Uterus (tissue), 4 donors: Measurements from ENCODE around the gene PIP5K1C. TPM values are rescaled to one million over a fixed set of nuclear protein-coding genes. Genes with fewer than 3 reads are reported as not detected.
"Not testable (repeated sequence)": the region's sequence is repeated elsewhere in the genome, so short reads cannot be mapped to it uniquely, and the experiment has no call there.

ENCODE experiments used
- DNase-seq, 2 donors: peaks; one replicate each; pipeline ENCODE4 v3.0.0-alpha.2; 2019 to 2020
- H3K27ac ChIP-seq, 2 donors: fragments of 200-600 bp; sonication (generic); 1 replicate in 1 of 2; 2 replicates in 1 of 2; pipeline ENCODE4 v1.5.1; 2016 to 2018
- H3K27me3 ChIP-seq, 2 donors: fragments of 200-600 bp; sonication (generic); one replicate each; pipeline ENCODE4 v1.5.1; 2018 to 2019; ENCODE audit warnings: control low read depth in 1 of 2
- H3K36me3 ChIP-seq, 2 donors: fragments of 200-600 bp; sonication (generic); one replicate each; pipeline ENCODE4 v1.5.1; 2019; ENCODE audit warnings: control low read depth in 1 of 2
- H3K4me1 ChIP-seq, 2 donors: fragments of 200-600 bp; sonication (generic); one replicate each; pipeline ENCODE4 v1.5.1; 2018 to 2019; ENCODE audit warnings: control low read depth in 1 of 2
- H3K4me3 ChIP-seq, 2 donors: fragments of 200-600 bp; sonication (generic); 1 replicate in 1 of 2; 2 replicates in 1 of 2; pipeline ENCODE4 v1.5.1; 2018 to 2019; ENCODE audit warnings: mild to moderate bottlenecking in 1 of 2
- H3K9me3 ChIP-seq, 2 donors: fragments of 200-600 bp; sonication (generic); one replicate each; pipeline ENCODE4 v1.5.1; 2019; ENCODE audit warnings: control low read depth in 1 of 2
- CTCF ChIP-seq, 4 experiments: fragments of 200-600 bp in 2 of 4; fragments of 450-650 bp in 2 of 4; sonication (generic) in 2 of 4; IDR thresholded peaks; one replicate each; pipeline ENCODE4 v1.5.1; 2016 to 2019; ENCODE audit warnings: antibody characterized with exemption in 4 of 4, mild to moderate bottlenecking in 2 of 4, moderate library complexity in 1 of 4
- POLR2A ChIP-seq, 2 donors: fragments of 450-650 bp; IDR thresholded peaks; one replicate each; pipeline ENCODE4 v1.6.1; 2016; ENCODE audit warnings: antibody characterized with exemption in 2 of 2, mild to moderate bottlenecking in 1 of 2, moderate library complexity in 1 of 2
- intact Hi-C: fragments of 100-400 bp; cut with DNase I; formaldehyde crosslinking; loops from one replicate; pipeline ENCODE4 v1.15.1; 2023; ENCODE audit warnings: low total_unique reads
- total RNA-seq, 4 donors: library from RNA; depleted of rRNA in 3 of 4; stranded (reverse); fragments of >200 nt in 3 of 4; gene quantifications; one replicate each; pipeline versions ENCODE4 v1.1.0 to v1.2.4, GENCODE V29; 2014 to 2023
- donor health status: DM: yes; HTN: yes; CAD: no.

The PIP5K1C gene
- total RNA-seq, 4 donors from 2014 or later, result 6.2 to 77.5 (median 33.2) TPM

GRCh38 chr19:3585301-3586126 is 114.8 kb downstream of the PIP5K1C start, which contains the start of gene GIPC3:
GIPC3 (plus strand) TSS chr19:3585478; CDS start chr19:3585598, 120 bp downstream.
- no peak for DNase-seq
- no peak within 1 kb of the TSS for H3K27ac ChIP-seq
- intact Hi-C loops, result no loop called here
- peak within 1 kb of the TSS in 1 of 2 donors; percentile 5 for H3K4me3 ChIP-seq
- TF ChIP-seq POLR2A (IDR thresholded peaks at IDR 0.05) (no peak), CTCF (IDR thresholded peaks at IDR 0.05) (no peak)
- no peaks in the 10 kb centered on the region for H3K9me3 ChIP-seq
- H3K4me1 ChIP-seq, result no peaks in the 10 kb centered on the region
- H3K27me3 ChIP-seq, result peaks cover 0 to 3% of the 10 kb centered on the region in 2 donors
- H3K36me3 ChIP-seq, result no peaks in the 10 kb centered on the region

GRCh38 chr19:3584036-3584802 is 116.0 kb downstream of the PIP5K1C start:
- H3K36me3 ChIP-seq, H3K27ac ChIP-seq, intact Hi-C loops, H3K27me3 ChIP-seq, H3K4me3 ChIP-seq, H3K4me1 ChIP-seq, DNase-seq, H3K9me3 ChIP-seq: not testable (repeated sequence)

DNA sequence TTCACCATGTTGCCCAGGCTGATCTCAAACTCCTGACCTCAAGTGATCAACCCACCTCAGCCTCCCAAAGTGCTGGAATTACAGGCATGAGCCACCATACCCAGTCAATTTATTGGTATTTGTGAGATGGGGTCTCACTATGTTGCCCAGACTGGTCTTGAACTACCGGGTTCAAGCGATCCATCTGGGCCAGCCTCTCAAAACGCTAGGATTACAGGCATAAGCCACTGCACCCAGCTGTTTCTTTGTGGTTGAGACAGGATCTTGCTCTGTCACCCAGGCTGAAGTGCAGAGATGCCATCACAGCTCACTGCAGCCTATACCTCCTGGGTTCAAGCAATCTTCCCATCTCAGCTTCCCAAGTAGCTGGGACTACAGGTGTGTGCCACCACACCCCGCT is 118.5 kb downstream of the PIP5K1C start:
- intact Hi-C loops, H3K27ac ChIP-seq: not testable (repeated sequence)

More for the DNA sequence above, 118.5 kb downstream of the PIP5K1C start:
- DNase-seq, H3K27me3 ChIP-seq, H3K9me3 ChIP-seq, H3K4me1 ChIP-seq, H3K4me3 ChIP-seq, H3K36me3 ChIP-seq: not testable (repeated sequence)

Other genes starting within 250 kb of the PIP5K1C start
- gene SMIM24, start 219.9 kb downstream of the PIP5K1C start, total RNA-seq, result under 1 TPM in 1 of 4 donors, not detected in 3; 0.97 TPM
- gene SMIM44, start 217.0 kb downstream of the PIP5K1C start, total RNA-seq, result not detected
- 10 to 100 TPM in 1 of 4 donors, 1 to 10 TPM in 3; 1.2 to 10.4 (median 4.7) TPM for gene DOHH, start 199.8 kb downstream of the PIP5K1C start, total RNA-seq
- 10 to 100 TPM in 3 of 4 donors, 1 to 10 TPM in 1; 3.8 to 70.8 (median 33.0) TPM for gene FZR1, start 194.2 kb downstream of the PIP5K1C start, total RNA-seq
- 1 to 10 TPM in 1 of 4 donors, not detected in 3; 5.5 TPM for gene TEKTIP1, start 161.3 kb downstream of the PIP5K1C start, total RNA-seq
- gene MFSD12, start 142.9 kb downstream of the PIP5K1C start, total RNA-seq, result 10 to 100 TPM in 3 of 4 donors, under 1 TPM in 1; 0.59 to 44.9 (median 38.9) TPM
- 100 to 1,000 TPM in 1 of 4 donors, 10 to 100 TPM in 3; 52.9 to 232 (median 63.6) TPM for gene HMG20B, start 127.5 kb downstream of the PIP5K1C start, total RNA-seq
- 1 to 10 TPM in 1 of 4 donors, under 1 TPM in 1, not detected in 2; 0.07 to 4.0 TPM for gene GIPC3, start 115.0 kb downstream of the PIP5K1C start, total RNA-seq
- 1 to 10 TPM in 2 of 4 donors, not detected in 2; 2.6 to 7.3 TPM for gene TBXA2R, start 93.6 kb downstream of the PIP5K1C start, total RNA-seq
- gene CACTIN, start 73.7 kb downstream of the PIP5K1C start, total RNA-seq, result 10 to 100 TPM in 3 of 4 donors, 1 to 10 TPM in 1; 6.8 to 28.4 (median 20.7) TPM
- 1 to 10 TPM in 3 of 4 donors, under 1 TPM in 1; 0.37 to 7.4 (median 3.9) TPM for gene TJP3, start 7.9 kb upstream of the PIP5K1C start, total RNA-seq
- 10 to 100 TPM; 14.1 to 52.6 (median 27.4) TPM for gene APBA3, start 61.2 kb upstream of the PIP5K1C start, total RNA-seq
- gene MRPL54, start 62.2 kb upstream of the PIP5K1C start, total RNA-seq, result 100 to 1,000 TPM in 1 of 4 donors, 10 to 100 TPM in 3; 14.4 to 196 (median 40.0) TPM
- gene RAX2, start 71.8 kb upstream of the PIP5K1C start, total RNA-seq, result 1 to 10 TPM in 1 of 4 donors, under 1 TPM in 1, not detected in 2; 0.14 to 4.3 TPM
- gene MATK, start 85.9 kb upstream of the PIP5K1C start, total RNA-seq, result 10 to 100 TPM in 1 of 4 donors, 1 to 10 TPM in 2, not detected in 1; 1.0 to 11.2 (median 1.5) TPM
- gene ZFR2, start 168.6 kb upstream of the PIP5K1C start, total RNA-seq, result not detected
- under 1 TPM in 1 of 4 donors, not detected in 3; 0.97 TPM for gene ATCAY, start 180.2 kb upstream of the PIP5K1C start, total RNA-seq
- under 1 TPM in 1 of 4 donors, not detected in 3; 0.67 TPM for gene NMRK2, start 232.6 kb upstream of the PIP5K1C start, total RNA-seq